Measurements from ENCODE around the gene EVA1C. TPM values are rescaled to one million over a fixed set of nuclear protein-coding genes. Genes with fewer than 3 reads are reported as not detected.
A peak's percentile ranks its signal among the peaks of the same experiment; 100 is the strongest.

Gene EVA1C
- total and polyA plus RNA-seq, 2 donors (not counting 3 experiments of a cell fraction or from before 2014, with no cell fraction given) = 22.8 to 38.6 TPM

DNA sequence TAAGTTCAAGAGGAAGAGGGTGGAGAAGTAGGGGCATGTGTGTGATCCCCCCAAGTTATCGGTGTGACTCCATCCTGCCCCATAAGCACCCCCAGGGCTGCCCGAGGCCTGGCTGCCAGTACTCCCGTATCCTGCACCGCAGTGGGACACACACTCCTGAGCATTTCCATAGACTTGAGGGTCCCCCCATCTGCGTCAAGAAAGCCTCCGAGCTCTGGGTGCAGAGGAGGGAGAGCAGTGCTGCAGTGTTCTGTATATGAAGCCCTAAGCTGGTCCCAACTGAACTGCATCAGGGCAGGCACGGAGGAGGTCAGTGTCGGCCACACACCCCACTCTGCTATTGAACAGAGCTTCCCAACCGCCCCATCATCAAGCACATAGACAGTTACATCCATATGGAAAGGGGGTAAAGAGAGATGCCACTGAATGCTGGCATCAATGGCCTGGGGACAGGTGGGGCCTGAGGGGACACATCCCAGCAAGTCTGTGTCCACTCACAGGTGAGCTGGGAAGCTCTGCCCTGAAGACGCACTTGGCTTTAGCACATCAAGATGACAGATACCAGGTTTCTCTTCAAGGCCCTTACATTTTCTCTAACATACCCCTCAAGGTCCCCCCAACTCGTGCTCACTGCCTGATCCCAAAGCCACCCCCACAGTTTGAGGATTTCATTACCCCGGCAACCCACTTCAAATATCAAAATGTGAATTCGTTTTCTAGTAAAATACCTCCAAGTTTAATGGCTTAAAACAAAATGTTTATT, 64.3 kb downstream of the EVA1C start:
- POLR2A ChIA-PET = no interaction called here
- no TSS peak for BruUV-seq (replicated peaks)
- TF ChIP-seq POLR2AphosphoS5 (IDR thresholded peaks at IDR 0.05; ENCODE audit: insufficient read depth, low read depth, low read length) = no peak
- TF ChIP-seq, protein P1, sequence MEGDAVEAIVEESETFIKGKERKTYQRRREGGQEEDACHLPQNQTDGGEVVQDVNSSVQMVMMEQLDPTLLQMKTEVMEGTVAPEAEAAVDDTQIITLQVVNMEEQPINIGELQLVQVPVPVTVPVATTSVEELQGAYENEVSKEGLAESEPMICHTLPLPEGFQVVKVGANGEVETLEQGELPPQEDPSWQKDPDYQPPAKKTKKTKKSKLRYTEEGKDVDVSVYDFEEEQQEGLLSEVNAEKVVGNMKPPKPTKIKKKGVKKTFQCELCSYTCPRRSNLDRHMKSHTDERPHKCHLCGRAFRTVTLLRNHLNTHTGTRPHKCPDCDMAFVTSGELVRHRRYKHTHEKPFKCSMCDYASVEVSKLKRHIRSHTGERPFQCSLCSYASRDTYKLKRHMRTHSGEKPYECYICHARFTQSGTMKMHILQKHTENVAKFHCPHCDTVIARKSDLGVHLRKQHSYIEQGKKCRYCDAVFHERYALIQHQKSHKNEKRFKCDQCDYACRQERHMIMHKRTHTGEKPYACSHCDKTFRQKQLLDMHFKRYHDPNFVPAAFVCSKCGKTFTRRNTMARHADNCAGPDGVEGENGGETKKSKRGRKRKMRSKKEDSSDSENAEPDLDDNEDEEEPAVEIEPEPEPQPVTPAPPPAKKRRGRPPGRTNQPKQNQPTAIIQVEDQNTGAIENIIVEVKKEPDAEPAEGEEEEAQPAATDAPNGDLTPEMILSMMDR (IDR thresholded peaks at IDR 0.05; ENCODE audit: extremely low read depth in 1 of 2, insufficient read depth in 1 of 2, low read depth in 1 of 2, low read length in 2 of 2) = no peak
- no peak for TF ChIP-seq GATA2 (IDR thresholded peaks at IDR 0.05; ENCODE audit: insufficient read depth, insufficient read length, low read depth, low read length)
- TF ChIP-seq EZH2 (IDR thresholded peaks at IDR 0.05; ENCODE audit: borderline replicate concordance, low read depth, low read length, severe bottlenecking) = no peak
- TF ChIP-seq FOS (IDR thresholded peaks at IDR 0.05; ENCODE audit: borderline replicate concordance, insufficient read depth, low read length) = no peak
- TF ChIP-seq MYC (IDR thresholded peaks at IDR 0.05; ENCODE audit: low read depth, low read length) = no peak
- TF ChIP-seq JUN (IDR thresholded peaks at IDR 0.05; ENCODE audit: borderline replicate concordance, insufficient read depth, insufficient read length, low read depth) = no peak
- TF ChIP-seq, protein P2, sequence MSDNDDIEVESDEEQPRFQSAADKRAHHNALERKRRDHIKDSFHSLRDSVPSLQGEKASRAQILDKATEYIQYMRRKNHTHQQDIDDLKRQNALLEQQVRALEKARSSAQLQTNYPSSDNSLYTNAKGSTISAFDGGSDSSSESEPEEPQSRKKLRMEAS (IDR thresholded peaks at IDR 0.05; ENCODE audit: insufficient read depth, insufficient read length) = no peak
- TF ChIP-seq POLR2A (IDR thresholded peaks at IDR 0.05; ENCODE audit: low read depth, low read length) = no peak

More for the DNA sequence above, 64.3 kb downstream of the EVA1C start:
- FAIRE-seq (no peak), DNase-seq (ENCODE audit: low read depth, low spot score) (no peak)
- Histone ChIP-seq H3K27ac (ENCODE audit: insufficient read depth, low read depth, low read length) (peak overlapping the region; percentile 15), H3K4me1 (ENCODE audit: control insufficient read depth, extremely low read depth, insufficient read depth, low read length) (peaks cover 46% of the 10 kb centered on the region), H3K4me2 (ENCODE audit: insufficient read depth, low read length) (no peak overlapping the region), H3K27me3 (ENCODE audit: control insufficient read depth in 2 of 2, insufficient read depth in 2 of 2, low read length in 2 of 2) (no peaks in the 10 kb centered on the region), H3K4me3 (replicated peaks in 1 of 3; ENCODE audit: insufficient read depth in 1 of 3, low read depth in 1 of 3, low read length in 3 of 3) (no peak overlapping the region), H3K79me2 (ENCODE audit: control insufficient read depth, insufficient read depth, low read length) (no peaks in the 10 kb centered on the region), H3K36me3 (ENCODE audit: control insufficient read depth in 2 of 2, extremely low read depth in 1 of 2, insufficient read depth in 2 of 2, low read length in 2 of 2) (peaks cover 0 to 2% of the 10 kb centered on the region in 2 experiments), H2AFZ (ENCODE audit: low read depth, low read length) (no peak overlapping the region), H3K9me3 (replicated peaks; ENCODE audit: control insufficient read depth, insufficient read depth, low read length) (no peaks in the 10 kb centered on the region), H3K9me1 (replicated peaks; ENCODE audit: control insufficient read depth, extremely low read depth, insufficient read depth, low read length) (no peaks in the 10 kb centered on the region), H3K9ac (replicated peaks; ENCODE audit: extremely low read depth, insufficient read depth, low read length) (no peak overlapping the region), H4K20me1 (replicated peaks; ENCODE audit: control insufficient read depth, extremely low read depth, insufficient read depth, low read length) (no peaks in the 10 kb centered on the region)
- intact Hi-C loops (cut with micrococcal nuclease) (loop anchor here (10.0 kb wide), 1 partner anchor 1572 kb away; no protein-coding TSS in a partner anchor), dilution Hi-C loops (cut with MboI; ENCODE audit: extremely low pct_ligation_motif_present, low sequenced_read_pairs) (no loop called here)
- CTCF ChIA-PET = no interaction called here

All from endothelial cell of umbilical vein (primary cell).